OCI-LY3 (cell line): ENCODE measurements around the gene BACH2.

ENCODE experiments used
- EZH2phosphoT487 ChIP-seq: fragments of 200-600 bp; shearing (Covaris generic); IDR thresholded peaks from 2 replicates; pipeline ENCODE4 v1.6.1; 2018; ENCODE audit warnings: antibody characterized with exemption, mixed run types, low read depth
- TF ChIP-seq, protein P1 (sequence below): fragments of 200-600, 300-600 bp; sonication (generic); IDR thresholded peaks from 2 replicates; pipeline ENCODE4 v1.5.1; 2014; ENCODE audit warnings: antibody characterized with exemption, low read length, low read depth

GRCh38 chr6:89910902-89911240, 385.8 kb downstream of the BACH2 start:
- TF ChIP-seq, protein P1, sequence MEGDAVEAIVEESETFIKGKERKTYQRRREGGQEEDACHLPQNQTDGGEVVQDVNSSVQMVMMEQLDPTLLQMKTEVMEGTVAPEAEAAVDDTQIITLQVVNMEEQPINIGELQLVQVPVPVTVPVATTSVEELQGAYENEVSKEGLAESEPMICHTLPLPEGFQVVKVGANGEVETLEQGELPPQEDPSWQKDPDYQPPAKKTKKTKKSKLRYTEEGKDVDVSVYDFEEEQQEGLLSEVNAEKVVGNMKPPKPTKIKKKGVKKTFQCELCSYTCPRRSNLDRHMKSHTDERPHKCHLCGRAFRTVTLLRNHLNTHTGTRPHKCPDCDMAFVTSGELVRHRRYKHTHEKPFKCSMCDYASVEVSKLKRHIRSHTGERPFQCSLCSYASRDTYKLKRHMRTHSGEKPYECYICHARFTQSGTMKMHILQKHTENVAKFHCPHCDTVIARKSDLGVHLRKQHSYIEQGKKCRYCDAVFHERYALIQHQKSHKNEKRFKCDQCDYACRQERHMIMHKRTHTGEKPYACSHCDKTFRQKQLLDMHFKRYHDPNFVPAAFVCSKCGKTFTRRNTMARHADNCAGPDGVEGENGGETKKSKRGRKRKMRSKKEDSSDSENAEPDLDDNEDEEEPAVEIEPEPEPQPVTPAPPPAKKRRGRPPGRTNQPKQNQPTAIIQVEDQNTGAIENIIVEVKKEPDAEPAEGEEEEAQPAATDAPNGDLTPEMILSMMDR: no peak
- TF ChIP-seq EZH2phosphoT487: no peak
